Activated T-cell treated with anti-CD3 and anti-CD28 coated beads for 1 hour (primary cell): Measurements from ENCODE around the gene ARID4B.
A peak's percentile ranks its signal among the peaks of the same experiment; 100 is the strongest.
"Not testable (repeated sequence)": the region's sequence is repeated elsewhere in the genome, so short reads cannot be mapped to it uniquely, and the experiment has no call there.

Source experiments
- DNase-seq: peaks from one replicate; pipeline ENCODE4 v3.0.0-alpha.2; 2020; ENCODE audit warnings: low read depth

ARID4B gene

GRCh38 chr1:235159930-235160329 lies 168.0 kb downstream of the ARID4B start:
- DNase-seq, result not testable (repeated sequence)

DNA sequence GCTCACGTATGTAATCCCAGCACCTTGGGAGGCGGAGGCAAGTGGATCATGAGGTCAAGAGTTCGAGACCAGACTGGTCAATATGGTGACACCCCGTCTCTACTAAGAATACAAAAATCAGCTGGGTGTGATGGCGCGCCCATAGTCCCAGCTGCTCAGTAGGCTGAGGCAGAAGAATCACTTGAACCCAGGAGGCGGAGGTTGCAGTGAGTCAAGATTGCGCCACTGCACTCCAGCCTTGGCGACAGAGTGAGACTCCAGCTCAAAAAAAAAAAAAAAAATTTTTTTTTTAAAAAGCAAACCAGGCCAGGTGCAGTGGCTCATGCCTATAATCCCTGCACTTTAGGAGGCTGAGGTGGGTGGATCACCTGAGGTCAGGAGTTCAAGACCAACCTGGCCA lies 168.7 kb downstream of the ARID4B start:
- DNase-seq, result not testable (repeated sequence)

- no peak for DNase-seq
Observed at GRCh38 chr1:235158680-235159079, 169.3 kb downstream of the ARID4B start.

- no peak for DNase-seq
Observed at GRCh38 chr1:235157150-235157549, 170.8 kb downstream of the ARID4B start.

GRCh38 chr1:235156740-235157139 lies 171.2 kb downstream of the ARID4B start:
- DNase-seq, result no peak

DNA sequence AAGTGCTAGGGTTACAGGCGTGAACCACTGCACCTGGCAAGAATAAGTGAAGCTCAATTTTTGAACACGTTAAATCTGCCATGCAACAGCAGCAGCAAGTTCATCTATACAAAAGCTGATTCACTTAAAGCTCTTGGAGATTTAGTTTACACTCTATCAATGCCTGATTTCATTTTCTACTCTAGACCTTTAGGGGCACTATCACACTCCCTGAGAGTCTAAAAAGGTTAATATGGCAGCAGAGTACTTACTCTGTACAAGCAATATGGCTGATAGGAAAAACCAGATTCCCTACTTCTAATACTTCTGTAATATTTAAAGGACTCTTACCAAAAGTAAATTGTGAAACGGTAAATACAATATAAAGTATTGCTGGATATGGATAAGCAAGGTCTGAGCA lies 171.7 kb downstream of the ARID4B start:
- DNase-seq, result no peak

DNA sequence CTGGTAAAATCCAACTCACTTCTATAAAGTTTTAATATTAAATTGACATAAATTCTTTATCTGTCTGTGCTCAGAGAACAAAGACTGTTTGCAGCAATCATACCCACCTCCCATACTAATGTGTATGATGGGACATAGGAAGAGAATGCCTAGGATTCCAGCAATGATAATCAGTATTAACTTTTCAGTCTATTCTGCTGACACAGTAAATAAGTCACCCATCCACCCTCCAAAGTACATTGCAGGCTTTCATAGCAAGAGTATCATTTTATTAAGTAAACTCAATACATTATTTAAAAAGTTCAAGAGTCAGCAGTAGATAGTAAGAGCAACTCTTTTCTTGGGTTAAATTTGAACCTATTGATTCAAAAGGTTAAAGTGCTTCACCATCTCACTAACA lies 175.7 kb downstream of the ARID4B start:
- DNase-seq, result no peak

DNA sequence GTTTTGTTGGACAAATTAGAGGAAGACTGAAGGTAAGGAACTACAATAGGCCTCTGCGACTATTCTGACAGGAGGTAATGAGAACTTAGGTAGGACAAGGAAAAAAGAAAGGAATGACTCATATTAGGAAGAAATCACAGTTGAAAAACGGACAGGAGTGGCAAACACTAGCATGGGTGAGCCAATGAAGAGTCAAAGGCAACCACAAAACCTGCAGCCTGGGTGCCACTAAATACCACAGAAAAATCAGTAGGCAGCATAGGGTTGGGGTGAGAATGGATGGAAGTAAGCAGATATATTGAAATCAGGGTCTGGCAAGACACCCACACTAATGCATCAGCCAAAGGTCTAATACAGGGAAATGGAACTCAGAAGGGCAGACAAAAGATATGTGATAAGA lies 176.9 kb downstream of the ARID4B start:
- no peak for DNase-seq

GRCh38 chr1:235149824-235150223 lies 178.2 kb downstream of the ARID4B start:
- DNase-seq, result no peak

DNA sequence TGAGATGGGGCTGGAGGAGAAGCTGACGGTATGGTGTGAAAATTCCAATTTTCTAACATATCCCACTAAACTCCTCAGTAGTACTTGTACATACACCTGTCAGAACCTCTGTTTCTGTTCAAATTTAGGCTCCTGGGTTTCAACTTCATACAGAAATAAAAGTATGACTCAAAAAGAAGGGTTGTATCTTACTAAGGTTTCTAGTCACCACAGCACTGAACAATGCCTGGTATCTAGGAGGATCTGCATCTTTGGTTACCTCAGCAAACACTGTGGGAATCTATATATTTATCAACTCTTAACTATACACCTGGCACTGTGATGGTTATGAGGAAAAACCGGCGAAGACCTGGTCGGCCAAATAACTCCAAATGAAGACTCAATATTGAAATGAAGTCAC lies 180.7 kb downstream of the ARID4B start:
- DNase-seq, result no peak

DNA sequence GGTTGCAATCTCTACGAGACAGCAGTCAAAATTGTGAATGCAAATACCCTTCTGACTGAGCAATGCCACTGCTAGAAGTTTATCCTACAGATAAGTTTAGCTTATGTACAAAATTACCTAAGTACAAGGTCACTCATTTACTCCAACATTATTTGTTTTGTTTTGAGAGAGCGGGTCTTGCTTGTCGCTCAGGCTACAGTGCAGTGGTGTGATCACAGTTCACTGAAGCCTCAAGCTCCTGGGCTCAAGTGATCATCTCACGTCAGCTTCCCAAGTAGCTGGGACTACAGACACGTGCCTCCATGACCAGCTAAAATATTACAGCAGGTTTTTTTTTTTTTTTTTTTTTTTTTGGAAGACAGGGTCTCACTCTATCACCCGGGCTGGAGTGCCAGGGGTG lies 182.3 kb downstream of the ARID4B start:
- DNase-seq, result no peak

DNA sequence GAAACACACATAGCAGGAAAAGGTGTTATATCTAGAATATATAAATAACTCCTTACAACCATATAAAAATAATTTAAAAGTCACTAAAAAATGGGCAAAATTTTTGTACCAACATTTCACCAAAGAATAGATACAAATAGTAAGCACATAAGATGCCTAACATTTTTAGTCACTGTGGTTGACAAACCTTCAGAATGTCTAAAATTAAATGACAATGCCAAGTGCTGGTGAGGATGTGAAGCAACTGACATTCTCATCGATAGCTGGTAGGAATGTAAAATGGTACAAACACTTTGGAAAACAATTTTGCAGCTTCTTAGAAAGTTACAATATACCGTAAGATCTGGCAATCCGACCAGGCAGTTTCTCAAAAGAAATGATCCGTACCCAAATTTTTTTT lies 185.0 kb downstream of the ARID4B start:
- no peak for DNase-seq

- no peak for DNase-seq
Observed at GRCh38 chr1:235139315-235139714, 188.7 kb downstream of the ARID4B start.

DNA sequence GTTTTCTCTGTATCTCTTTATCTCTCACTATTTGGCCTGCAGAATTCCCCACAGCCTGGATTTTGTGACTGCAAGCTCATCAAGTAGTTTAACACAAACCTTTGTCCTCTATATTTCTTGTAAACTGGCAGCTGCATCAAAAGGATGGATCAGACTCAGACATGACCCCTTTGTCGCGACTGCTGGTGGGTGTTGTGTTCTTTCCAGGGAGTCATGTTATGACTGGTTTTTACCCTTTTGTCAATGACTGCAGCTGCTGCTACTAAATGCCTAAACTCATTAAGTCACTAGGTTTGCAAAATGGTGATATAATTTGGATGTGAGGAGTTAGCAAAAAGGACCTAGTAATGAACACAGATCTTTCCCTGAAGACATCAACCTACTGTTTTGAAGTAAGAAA lies 189.2 kb downstream of the ARID4B start:
- no peak for DNase-seq

- no peak for DNase-seq
Observed at GRCh38 chr1:235136111-235136510, 191.9 kb downstream of the ARID4B start.

DNA sequence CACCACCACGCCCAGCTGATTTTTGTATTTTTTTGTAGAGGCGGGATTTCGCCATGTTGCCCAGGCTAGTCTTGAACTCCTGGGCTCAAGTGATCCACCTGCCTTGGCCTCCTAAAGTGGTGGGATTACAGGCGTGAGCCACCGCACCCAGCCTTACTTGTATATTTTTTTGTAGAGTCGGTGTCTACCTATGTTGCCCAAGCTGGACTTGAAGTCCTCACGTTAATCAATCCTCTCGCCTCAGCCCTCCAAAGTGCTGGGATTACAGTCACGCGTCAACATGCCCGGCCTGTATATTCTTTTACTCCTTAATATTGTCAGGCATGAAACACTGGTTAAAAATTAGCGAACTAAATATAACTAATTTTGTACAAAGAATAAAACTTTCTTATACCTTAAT lies 193.8 kb downstream of the ARID4B start:
- DNase-seq, result no peak

DNA sequence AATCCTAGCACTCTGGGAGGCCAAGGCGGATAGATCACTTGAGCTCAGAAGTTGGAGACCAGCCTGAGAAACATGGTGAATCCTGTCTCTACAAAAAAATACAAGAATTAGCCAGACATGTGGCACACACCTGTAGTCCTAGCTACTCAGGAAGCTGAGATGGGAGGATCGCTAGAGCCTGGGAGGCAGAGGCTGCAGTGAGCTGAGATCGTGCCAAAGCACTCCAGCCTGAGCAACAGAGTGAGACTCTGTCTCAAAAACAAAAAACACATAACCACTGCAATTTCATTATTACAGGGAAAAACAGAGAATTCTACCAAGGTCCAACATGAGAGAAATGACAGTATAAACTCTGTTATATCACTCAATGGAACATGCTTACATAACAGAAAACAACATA lies 194.9 kb downstream of the ARID4B start:
- DNase-seq, result no peak

GRCh38 chr1:235131961-235132360 lies 196.0 kb downstream of the ARID4B start:
- DNase-seq, result no peak

DNA sequence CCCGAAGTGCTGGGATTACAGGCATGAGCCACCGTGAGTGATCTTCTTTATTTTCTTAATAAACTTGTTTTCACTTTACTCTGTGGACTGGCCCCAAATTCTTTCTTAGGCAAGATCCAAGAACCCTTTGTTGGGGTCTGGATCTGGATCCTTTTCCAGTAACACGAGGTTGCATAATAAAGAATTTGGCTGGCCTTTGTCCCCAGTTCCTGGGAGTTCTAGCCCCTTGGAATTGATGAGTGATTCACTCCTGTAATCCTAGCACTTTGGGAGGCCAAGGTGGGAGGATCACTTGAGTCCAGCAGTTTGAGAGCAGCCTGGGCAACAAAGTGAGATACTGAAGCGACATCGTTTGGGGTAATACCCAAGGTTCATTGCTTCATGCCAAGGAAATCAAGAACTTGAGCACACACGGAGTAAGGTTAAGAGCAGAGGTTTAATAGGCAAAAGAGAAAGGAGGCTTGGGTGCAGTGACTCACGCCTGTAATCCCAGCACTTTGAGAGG lies 197.2 kb downstream of the ARID4B start:
- no peak for DNase-seq

DNA sequence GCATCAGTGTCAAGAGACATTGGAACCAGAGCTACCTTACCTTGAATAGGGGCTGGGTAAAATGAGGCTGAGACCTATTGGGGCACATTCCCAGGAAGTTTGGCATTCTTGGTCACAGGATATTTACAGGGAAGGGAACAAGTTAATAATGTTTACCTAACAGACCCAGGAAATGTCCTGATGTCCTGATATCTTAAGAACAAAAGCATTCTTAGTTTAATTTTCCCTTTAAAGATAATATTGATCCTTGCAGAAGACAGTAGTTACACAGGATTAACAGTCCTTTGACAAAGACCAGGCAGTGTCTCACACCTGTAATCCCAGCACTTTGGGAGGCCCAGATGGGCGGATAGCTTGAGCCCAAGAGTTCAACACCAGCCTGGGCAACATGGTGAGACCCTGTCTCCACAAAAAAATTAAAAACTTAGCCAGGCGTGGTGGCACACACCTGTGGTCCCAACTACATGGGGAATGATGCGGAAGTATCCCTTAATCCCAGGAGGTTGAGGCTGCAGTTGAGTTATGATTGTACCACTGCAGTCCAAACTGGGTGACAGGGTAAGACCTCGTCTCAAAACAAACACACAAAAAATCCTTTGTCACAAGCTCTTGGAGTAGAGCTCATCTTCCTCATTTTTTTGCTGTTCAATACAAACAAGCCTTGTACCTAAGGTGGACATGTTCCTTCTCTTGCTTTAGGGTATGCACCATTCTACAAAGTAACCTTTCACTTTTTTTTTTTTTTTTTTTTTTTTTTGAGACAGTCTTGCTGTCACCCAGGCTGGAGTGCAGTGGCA lies 198.0 kb downstream of the ARID4B start:
- no peak for DNase-seq

DNA sequence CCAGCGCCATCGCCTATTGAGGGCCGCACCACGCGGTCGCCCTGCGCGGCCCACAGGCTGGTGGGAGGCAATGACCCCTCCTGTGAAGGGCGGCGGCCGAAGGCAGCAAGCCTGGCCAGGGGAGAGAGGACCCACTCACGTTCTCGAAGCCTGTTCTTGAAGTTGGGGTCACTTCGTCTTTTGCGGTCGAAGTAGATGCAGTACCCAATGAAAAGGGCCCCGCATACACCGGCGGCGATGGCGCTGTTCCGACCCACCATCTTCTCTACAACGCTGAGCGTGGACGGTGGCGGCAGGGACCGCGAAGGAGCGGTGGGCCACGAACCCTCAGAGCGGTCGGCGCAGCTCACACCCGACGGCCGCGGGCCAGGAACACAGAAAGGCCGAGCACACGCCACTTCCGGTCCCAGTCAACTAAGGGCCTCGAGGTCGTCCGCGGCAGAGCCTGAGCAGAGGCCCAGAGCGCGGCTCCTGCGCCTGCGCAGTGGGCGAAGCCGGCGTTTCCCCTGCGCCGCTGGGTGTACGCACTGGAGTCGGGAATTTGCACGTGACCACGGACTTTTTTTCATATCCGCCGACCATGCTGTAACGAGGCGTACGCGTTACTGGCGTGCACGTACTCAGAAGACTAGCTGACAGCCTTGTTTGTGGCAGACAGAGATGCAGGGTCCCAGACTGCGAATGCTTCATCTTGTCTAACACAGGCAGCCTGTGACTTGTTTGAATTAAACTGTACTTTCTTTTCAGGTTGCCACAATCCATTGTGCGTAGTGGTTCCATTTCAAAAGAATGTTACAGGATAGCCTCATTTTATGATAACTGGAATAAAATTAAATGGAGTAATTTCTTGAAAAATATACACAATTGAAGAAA lies 199.3 kb downstream of the ARID4B start, which contains the start of gene TOMM20:
TSS of gene TOMM20 (minus strand) at position 382 of the 873 bp plus-strand sequence. CDS start at position 260, 122 bp downstream.
- peak; percentile 87 for DNase-seq

DNA sequence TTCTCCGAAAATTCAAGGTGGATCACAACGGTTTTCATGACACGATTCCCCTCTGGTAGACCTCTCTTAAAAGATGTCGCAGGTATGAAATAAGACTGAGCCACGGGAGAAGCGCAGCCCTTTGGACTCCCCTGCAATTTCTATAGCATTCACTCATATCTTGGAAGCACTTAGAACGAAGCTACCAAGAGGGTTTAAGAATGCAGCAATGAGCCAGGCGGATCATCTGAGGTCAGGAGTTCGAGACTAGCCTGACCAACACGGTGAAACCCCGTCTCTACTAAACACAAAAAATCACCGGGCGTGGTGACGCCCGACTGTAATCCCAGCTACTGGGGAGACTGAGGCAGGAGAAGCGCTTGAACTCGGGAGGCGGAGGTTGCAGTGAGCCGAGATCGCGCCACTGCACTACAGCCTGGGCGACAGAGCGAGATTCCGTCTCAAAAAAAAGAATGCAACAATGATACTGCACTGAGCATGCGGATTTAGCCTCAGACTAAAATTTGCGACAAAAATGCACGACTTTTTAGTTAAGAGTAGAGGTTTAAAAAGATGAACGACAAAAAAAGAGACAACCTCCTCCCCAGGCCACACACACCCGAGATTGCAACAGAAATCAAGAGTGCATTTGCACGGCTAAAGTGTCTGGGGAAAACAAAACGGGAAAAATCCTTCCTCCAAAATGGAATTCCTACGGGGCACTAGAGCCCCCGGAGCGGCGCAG lies 200.1 kb downstream of the ARID4B start:
- DNase-seq, result no peak
